OCI-LY3 (cell line): ENCODE results near the gene CYP2F1.
A peak's percentile ranks its signal among the peaks of the same experiment; 100 is the strongest.

ENCODE experiments used
- H2AFZ ChIP-seq: fragments of 200-600, 300-600 bp; shearing (Covaris generic); 2 replicates; pipeline ENCODE4 v1.6.0; 2014; ENCODE audit warnings: antibody characterized with exemption, low read depth, low read length
- H3K27ac ChIP-seq: fragments of 200-600, 300-600 bp; sonication (generic); 2 replicates; pipeline ENCODE4 v1.5.1; 2014; ENCODE audit warnings: mild to moderate bottlenecking, low read length, moderate library complexity, mixed read lengths
- H3K27me3 ChIP-seq: fragments of 200-600, 300-600 bp; sonication (generic); 2 replicates; pipeline ENCODE4 v1.6.1; 2014; ENCODE audit warnings: low read depth, low read length, mixed read lengths
- H3K36me3 ChIP-seq: fragments of 200-600, 300-600 bp; sonication (generic); replicated peaks from 2 replicates; pipeline ENCODE3; 2014; ENCODE audit warnings: low read depth, low read length, mixed read lengths
- H3K4me1 ChIP-seq: fragments of 300-600, 200-600 bp; sonication (generic); 2 replicates; pipeline ENCODE4 v1.6.1; 2014; ENCODE audit warnings: low read length, mixed read lengths
- H3K4me2 ChIP-seq: fragments of 200-600, 300-600 bp; sonication (generic); 2 replicates; pipeline ENCODE4 v1.6.1; 2014; ENCODE audit warnings: low read length, mixed read lengths
- H3K4me3 ChIP-seq: fragments of 300-600, 200-600 bp; sonication (generic); 2 replicates; pipeline ENCODE4 v1.5.1; 2014; ENCODE audit warnings: antibody characterized with exemption, mild to moderate bottlenecking, low read length, moderate library complexity
- H3K79me2 ChIP-seq: fragments of 300-600, 200-600 bp; shearing (Covaris generic); 2 replicates; pipeline ENCODE4 v1.6.1; 2014; ENCODE audit warnings: mild to moderate bottlenecking, low read length, mixed read lengths
- H3K9ac ChIP-seq: fragments of 300-600, 200-600 bp; shearing (Covaris generic); 2 replicates; pipeline ENCODE4 v1.6.0; 2014; ENCODE audit warnings: mild to moderate bottlenecking, low read length, moderate library complexity
- H3K9me3 ChIP-seq: fragments of 200-600, 300-600 bp; shearing (Covaris generic); 2 replicates; pipeline ENCODE4 v1.6.1; 2014; ENCODE audit warnings: low read length, mixed read lengths; ENCODE audit not compliant: insufficient read depth
- H4K20me1 ChIP-seq: fragments of 200-600, 300-600 bp; sonication (generic); 2 replicates; pipeline ENCODE4 v1.6.1; 2016; ENCODE audit warnings: low read length, mixed read lengths; ENCODE audit not compliant: insufficient read depth
- CTCF ChIP-seq: fragments of 200-600, 300-600 bp; sonication (generic); IDR thresholded peaks from 2 replicates; pipeline ENCODE4 v1.5.1; 2014; ENCODE audit warnings: antibody characterized with exemption, low read length, low read depth
- EZH2phosphoT487 ChIP-seq: fragments of 200-600 bp; shearing (Covaris generic); IDR thresholded peaks from 2 replicates; pipeline ENCODE4 v1.6.1; 2018; ENCODE audit warnings: antibody characterized with exemption, mixed run types, low read depth

The CYP2F1 gene

GRCh38 chr19:41114132-41114531, at the start of gene CYP2F1:
TSS of gene CYP2F1 (plus strand) at chr19:41114432. CDS start at chr19:41116189, 1,757 bp downstream.
- no peak within 1 kb of the TSS for H3K27ac ChIP-seq
- H3K27me3 ChIP-seq = peaks cover 14% of the 10 kb centered on the region
- no peak within 1 kb of the TSS for H2AFZ ChIP-seq
- no peaks in the 10 kb centered on the region for H3K79me2 ChIP-seq
- H3K9me3 ChIP-seq = no peaks in the 10 kb centered on the region
- TF ChIP-seq CTCF (no peak), EZH2phosphoT487 (no peak)
- no peaks in the 10 kb centered on the region for H3K4me1 ChIP-seq
- no peaks in the 10 kb centered on the region for H3K36me3 ChIP-seq
- H3K9ac ChIP-seq = no peak within 1 kb of the TSS
- no peak within 1 kb of the TSS for H3K4me2 ChIP-seq
- no peak within 1 kb of the TSS for H3K4me3 ChIP-seq
- no peaks in the 10 kb centered on the region for H4K20me1 ChIP-seq

- H3K27me3 ChIP-seq = peaks cover 50% of the 10 kb centered on the region
- TF ChIP-seq CTCF (no peak), EZH2phosphoT487 (no peak)
- H3K27ac ChIP-seq = no peak overlapping the region
- no peaks in the 10 kb centered on the region for H3K4me1 ChIP-seq
- H2AFZ ChIP-seq = no peak overlapping the region
- H3K36me3 ChIP-seq = no peaks in the 10 kb centered on the region
- no peak overlapping the region for H3K9ac ChIP-seq
- H4K20me1 ChIP-seq = no peaks in the 10 kb centered on the region
- H3K4me3 ChIP-seq = peak overlapping the region; percentile 20; the same call in 1 of the 2 replicates
- H3K79me2 ChIP-seq = no peaks in the 10 kb centered on the region
- H3K4me2 ChIP-seq = 0 out of 2 replicates have a peak overlapping the region, but pooled peaks have one; percentile 18
- no peaks in the 10 kb centered on the region for H3K9me3 ChIP-seq
Observed at GRCh38 chr19:41064974-41065569, 49.2 kb upstream of the CYP2F1 start.

GRCh38 chr19:41076286-41076685, 37.9 kb upstream of the CYP2F1 start:
- Histone ChIP-seq H3K9ac (no peak overlapping the region), H3K4me3 (no peak overlapping the region), H3K9me3 (no peaks in the 10 kb centered on the region), H3K27ac (no peak overlapping the region), H3K36me3 (no peaks in the 10 kb centered on the region), H3K4me2 (no peak overlapping the region), H3K4me1 (no peaks in the 10 kb centered on the region), H4K20me1 (no peaks in the 10 kb centered on the region), H3K27me3 (peaks cover 14% of the 10 kb centered on the region; the same call in 1 of the 2 replicates), H3K79me2 (no peaks in the 10 kb centered on the region), H2AFZ (no peak overlapping the region)
- no peak for TF ChIP-seq CTCF
- TF ChIP-seq EZH2phosphoT487 = no peak

- Histone ChIP-seq H3K4me3 (no peak overlapping the region), H3K36me3 (no peaks in the 10 kb centered on the region), H3K9ac (no peak overlapping the region), H2AFZ (no peak overlapping the region), H3K79me2 (no peaks in the 10 kb centered on the region), H3K27me3 (peaks cover 29% of the 10 kb centered on the region; the same call in 1 of the 2 replicates), H4K20me1 (no peaks in the 10 kb centered on the region), H3K27ac (no peak overlapping the region), H3K9me3 (no peaks in the 10 kb centered on the region), H3K4me2 (no peak overlapping the region), H3K4me1 (no peaks in the 10 kb centered on the region)
- TF ChIP-seq CTCF = no peak
- no peak for TF ChIP-seq EZH2phosphoT487
Observed at GRCh38 chr19:41083516-41083915, 30.7 kb upstream of the CYP2F1 start.
